HEK293 (cell line): ENCODE data around the gene NEURL4.

Experiments
- HOXC10 ChIP-seq: sonication (generic); formaldehyde crosslinking; IDR thresholded peaks from 2 replicates; pipeline ENCODE4 v1.8.1; 2023; ENCODE audit warnings: mild to moderate bottlenecking, missing genetic modification reagents
- KLF16 ChIP-seq: fragments of 450-650 bp; formaldehyde crosslinking; IDR thresholded peaks from 2 replicates; pipeline ENCODE4 v1.5.1; 2017; ENCODE audit warnings: missing biosample characterization, missing genetic modification characterization
- MEIS1 ChIP-seq: sonication (generic); formaldehyde crosslinking; IDR thresholded peaks from 2 replicates; pipeline ENCODE4 v1.8.1; 2022; ENCODE audit warnings: missing genetic modification reagents, mild to moderate bottlenecking, borderline replicate concordance
- SALL2 ChIP-seq: fragments of 450-650 bp; formaldehyde crosslinking; IDR thresholded peaks from 2 replicates; pipeline ENCODE4 v1.5.0; 2017; ENCODE audit warnings: missing biosample characterization, mild to moderate bottlenecking, missing genetic modification characterization, borderline replicate concordance
- SP3 ChIP-seq: fragments of 450-650 bp; formaldehyde crosslinking; IDR thresholded peaks from 2 replicates; pipeline ENCODE4 v1.5.1; 2016; ENCODE audit warnings: missing biosample characterization, missing genetic modification characterization
- TRIM28 ChIP-seq: IDR thresholded peaks from 2 replicates; pipeline ENCODE4 v1.6.1; 2011; ENCODE audit warnings: low read length, control low read depth, borderline replicate concordance
- ZBTB17 ChIP-seq: fragments of 450-650 bp; formaldehyde crosslinking; IDR thresholded peaks from 2 replicates; pipeline ENCODE4 v1.5.1; 2016; ENCODE audit warnings: missing biosample characterization, missing genetic modification characterization
- ZBTB7A ChIP-seq: fragments of 450-650 bp; formaldehyde crosslinking; IDR thresholded peaks from 2 replicates; pipeline ENCODE4 v1.5.1; 2016; ENCODE audit warnings: low read depth, missing biosample characterization, missing genetic modification characterization
- ZEB2 ChIP-seq: fragments of 450-650 bp; formaldehyde crosslinking; IDR thresholded peaks from 2 replicates; pipeline ENCODE4 v1.5.1; 2016; ENCODE audit warnings: missing biosample characterization, missing genetic modification characterization
- ZFP3 ChIP-seq: fragments of 450-650 bp; formaldehyde crosslinking; IDR thresholded peaks from 2 replicates; pipeline ENCODE4 v1.5.1; 2016; ENCODE audit warnings: low read depth, missing biosample characterization, missing genetic modification characterization
- ZFP37 ChIP-seq: fragments of 450-650 bp; formaldehyde crosslinking; IDR thresholded peaks from 2 replicates; pipeline ENCODE4 v1.5.1; 2016; ENCODE audit warnings: missing biosample characterization, missing genetic modification characterization
- ZNF157 ChIP-seq: fragments of 450-650 bp; formaldehyde crosslinking; IDR thresholded peaks from 2 replicates; pipeline ENCODE4 v1.5.1; 2016; ENCODE audit warnings: missing biosample characterization, missing genetic modification characterization
- ZNF211 ChIP-seq: fragments of 450-650 bp; formaldehyde crosslinking; IDR thresholded peaks from 2 replicates; pipeline ENCODE4 v1.5.1; 2016; ENCODE audit warnings: low read depth, missing biosample characterization, missing genetic modification characterization
- ZNF37A ChIP-seq: fragments of 450-650 bp; IDR thresholded peaks from 2 replicates; pipeline ENCODE4 v1.5.1; 2018; ENCODE audit warnings: missing biosample characterization, missing genetic modification characterization
- ZNF558 ChIP-seq: fragments of 450-650 bp; formaldehyde crosslinking; IDR thresholded peaks from 2 replicates; pipeline ENCODE4 v1.5.1; 2016; ENCODE audit warnings: missing biosample characterization, missing genetic modification characterization
- ZNF561 ChIP-seq: fragments of 450-650 bp; IDR thresholded peaks from 2 replicates; pipeline ENCODE4 v1.5.1; 2018; ENCODE audit warnings: missing biosample characterization, missing genetic modification characterization, borderline replicate concordance
- ZNF610 ChIP-seq: fragments of 450-650 bp; formaldehyde crosslinking; IDR thresholded peaks from 2 replicates; pipeline ENCODE4 v1.5.1; 2016; ENCODE audit warnings: missing biosample characterization, missing genetic modification characterization, borderline replicate concordance
- ZNF654 ChIP-seq: fragments of 450-650 bp; formaldehyde crosslinking; IDR thresholded peaks from 2 replicates; pipeline ENCODE4 v1.5.1; 2016; ENCODE audit warnings: low read depth, missing biosample characterization, missing genetic modification characterization
- ZSCAN23 ChIP-seq: fragments of 450-650 bp; formaldehyde crosslinking; IDR thresholded peaks from 2 replicates; pipeline ENCODE4 v1.5.1; 2016; ENCODE audit warnings: missing biosample characterization, missing genetic modification characterization
- TF ChIP-seq, protein P1 (sequence below): fragments of 450-650 bp; formaldehyde crosslinking; conservative IDR thresholded peaks from 2 replicates; pipeline ENCODE4 v1.5.1; 2016; ENCODE audit warnings: low read depth, missing biosample characterization, missing genetic modification characterization
- TF ChIP-seq, protein P2 (sequence below): fragments of 450-650 bp; formaldehyde crosslinking; IDR thresholded peaks from 2 replicates; pipeline ENCODE4 v1.5.1; 2016; ENCODE audit warnings: missing biosample characterization, missing genetic modification characterization
- TF ChIP-seq, protein P3 (sequence below): fragments of 450-650 bp; formaldehyde crosslinking; optimal IDR thresholded peaks from 2 replicates; pipeline ENCODE3; 2016; ENCODE audit warnings: missing biosample characterization, mild to moderate bottlenecking, missing genetic modification characterization
- TF ChIP-seq, protein P4 (sequence below): fragments of 450-650 bp; formaldehyde crosslinking; IDR thresholded peaks from 2 replicates; pipeline ENCODE4 v1.5.1; 2016; ENCODE audit warnings: missing biosample characterization, missing genetic modification characterization
- TF ChIP-seq, protein P5 (sequence below): fragments of 450-650 bp; formaldehyde crosslinking; IDR thresholded peaks from 2 replicates; pipeline ENCODE4 v1.5.1; 2016; ENCODE audit warnings: missing biosample characterization, missing genetic modification characterization

NEURL4 gene

DNA sequence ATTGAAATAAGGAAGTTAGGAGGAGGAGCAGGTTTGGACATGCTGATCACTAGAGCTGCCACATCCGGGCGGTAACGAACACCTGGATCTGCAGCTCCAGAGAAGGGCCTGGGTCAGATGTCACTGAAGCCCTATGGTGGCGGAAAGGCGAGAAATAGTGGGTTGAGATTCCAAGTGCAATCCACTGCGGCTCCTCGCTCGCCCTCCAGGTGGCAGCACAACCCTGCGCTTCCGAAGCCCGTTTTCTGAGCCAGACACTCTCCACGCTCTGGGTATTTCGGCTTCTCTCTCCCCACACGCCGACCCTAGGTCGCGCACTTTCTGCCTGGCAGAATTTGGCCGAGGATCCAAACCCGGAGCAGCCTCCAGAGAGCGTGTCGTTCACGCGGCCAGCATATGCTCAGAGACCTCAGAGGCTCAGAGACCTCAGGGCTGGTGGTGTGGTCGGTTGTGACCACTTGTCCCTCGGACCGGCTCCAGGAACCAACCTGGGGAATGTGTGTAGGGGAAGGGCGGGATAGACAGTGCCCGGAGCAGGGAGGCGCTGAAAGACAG is 48.5 kb downstream of the NEURL4 start (continued):
- TF ChIP-seq, protein P1, sequence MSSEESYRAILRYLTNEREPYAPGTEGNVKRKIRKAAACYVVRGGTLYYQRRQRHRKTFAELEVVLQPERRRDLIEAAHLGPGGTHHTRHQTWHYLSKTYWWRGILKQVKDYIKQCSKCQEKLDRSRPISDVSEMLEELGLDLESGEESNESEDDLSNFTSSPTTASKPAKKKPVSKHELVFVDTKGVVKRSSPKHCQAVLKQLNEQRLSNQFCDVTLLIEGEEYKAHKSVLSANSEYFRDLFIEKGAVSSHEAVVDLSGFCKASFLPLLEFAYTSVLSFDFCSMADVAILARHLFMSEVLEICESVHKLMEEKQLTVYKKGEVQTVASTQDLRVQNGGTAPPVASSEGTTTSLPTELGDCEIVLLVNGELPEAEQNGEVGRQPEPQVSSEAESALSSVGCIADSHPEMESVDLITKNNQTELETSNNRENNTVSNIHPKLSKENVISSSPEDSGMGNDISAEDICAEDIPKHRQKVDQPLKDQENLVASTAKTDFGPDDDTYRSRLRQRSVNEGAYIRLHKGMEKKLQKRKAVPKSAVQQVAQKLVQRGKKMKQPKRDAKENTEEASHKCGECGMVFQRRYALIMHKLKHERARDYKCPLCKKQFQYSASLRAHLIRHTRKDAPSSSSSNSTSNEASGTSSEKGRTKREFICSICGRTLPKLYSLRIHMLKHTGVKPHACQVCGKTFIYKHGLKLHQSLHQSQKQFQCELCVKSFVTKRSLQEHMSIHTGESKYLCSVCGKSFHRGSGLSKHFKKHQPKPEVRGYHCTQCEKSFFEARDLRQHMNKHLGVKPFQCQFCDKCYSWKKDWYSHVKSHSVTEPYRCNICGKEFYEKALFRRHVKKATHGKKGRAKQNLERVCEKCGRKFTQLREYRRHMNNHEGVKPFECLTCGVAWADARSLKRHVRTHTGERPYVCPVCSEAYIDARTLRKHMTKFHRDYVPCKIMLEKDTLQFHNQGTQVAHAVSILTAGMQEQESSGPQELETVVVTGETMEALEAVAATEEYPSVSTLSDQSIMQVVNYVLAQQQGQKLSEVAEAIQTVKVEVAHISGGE (tag by site-specific recombination) = no peak
- TF ChIP-seq, protein P2, sequence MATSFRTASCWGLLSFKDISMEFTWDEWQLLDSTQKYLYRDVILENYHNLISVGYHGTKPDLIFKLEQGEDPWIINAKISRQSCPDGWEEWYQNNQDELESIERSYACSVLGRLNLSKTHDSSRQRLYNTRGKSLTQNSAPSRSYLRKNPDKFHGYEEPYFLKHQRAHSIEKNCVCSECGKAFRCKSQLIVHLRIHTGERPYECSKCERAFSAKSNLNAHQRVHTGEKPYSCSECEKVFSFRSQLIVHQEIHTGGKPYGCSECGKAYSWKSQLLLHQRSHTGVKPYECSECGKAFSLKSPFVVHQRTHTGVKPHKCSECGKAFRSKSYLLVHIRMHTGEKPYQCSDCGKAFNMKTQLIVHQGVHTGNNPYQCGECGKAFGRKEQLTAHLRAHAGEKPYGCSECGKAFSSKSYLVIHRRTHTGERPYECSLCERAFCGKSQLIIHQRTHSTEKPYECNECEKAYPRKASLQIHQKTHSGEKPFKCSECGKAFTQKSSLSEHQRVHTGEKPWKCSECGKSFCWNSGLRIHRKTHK (tag by site-specific recombination) = no peak
- no peak for TF ChIP-seq ZNF211 (tag by site-specific recombination)
- peak; percentile 83; the same call in 1 of the 2 replicates for TF ChIP-seq TRIM28
- TF ChIP-seq ZSCAN23 (tag by site-specific recombination) = no peak
- peak; percentile 90 for TF ChIP-seq ZBTB17
- 0 out of 2 replicates have a peak, but pooled peaks have one; percentile 41 for TF ChIP-seq ZNF561
- no peak for TF ChIP-seq MEIS1 (CRISPR knock-in tag)
- 0 out of 2 replicates have a peak, but pooled peaks have one; percentile 15 for TF ChIP-seq ZNF610 (tag by site-specific recombination)
- TF ChIP-seq KLF16 = no peak
- peak; percentile 83 for TF ChIP-seq ZNF654 (tag by site-specific recombination)
- TF ChIP-seq, protein P3, sequence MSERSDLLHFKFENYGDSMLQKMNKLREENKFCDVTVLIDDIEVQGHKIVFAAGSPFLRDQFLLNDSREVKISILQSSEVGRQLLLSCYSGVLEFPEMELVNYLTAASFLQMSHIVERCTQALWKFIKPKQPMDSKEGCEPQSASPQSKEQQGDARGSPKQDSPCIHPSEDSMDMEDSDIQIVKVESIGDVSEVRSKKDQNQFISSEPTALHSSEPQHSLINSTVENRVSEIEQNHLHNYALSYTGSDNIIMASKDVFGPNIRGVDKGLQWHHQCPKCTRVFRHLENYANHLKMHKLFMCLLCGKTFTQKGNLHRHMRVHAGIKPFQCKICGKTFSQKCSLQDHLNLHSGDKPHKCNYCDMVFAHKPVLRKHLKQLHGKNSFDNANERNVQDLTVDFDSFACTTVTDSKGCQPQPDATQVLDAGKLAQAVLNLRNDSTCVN (tag by site-specific recombination) = peak; percentile 46
- TF ChIP-seq SP3 (tag by site-specific recombination) = peak; percentile 8; the same call in 1 of the 2 replicates
- 0 out of 2 replicates have a peak, but pooled peaks have one; percentile 46 for TF ChIP-seq ZFP37 (tag by site-specific recombination)
- TF ChIP-seq, protein P4, sequence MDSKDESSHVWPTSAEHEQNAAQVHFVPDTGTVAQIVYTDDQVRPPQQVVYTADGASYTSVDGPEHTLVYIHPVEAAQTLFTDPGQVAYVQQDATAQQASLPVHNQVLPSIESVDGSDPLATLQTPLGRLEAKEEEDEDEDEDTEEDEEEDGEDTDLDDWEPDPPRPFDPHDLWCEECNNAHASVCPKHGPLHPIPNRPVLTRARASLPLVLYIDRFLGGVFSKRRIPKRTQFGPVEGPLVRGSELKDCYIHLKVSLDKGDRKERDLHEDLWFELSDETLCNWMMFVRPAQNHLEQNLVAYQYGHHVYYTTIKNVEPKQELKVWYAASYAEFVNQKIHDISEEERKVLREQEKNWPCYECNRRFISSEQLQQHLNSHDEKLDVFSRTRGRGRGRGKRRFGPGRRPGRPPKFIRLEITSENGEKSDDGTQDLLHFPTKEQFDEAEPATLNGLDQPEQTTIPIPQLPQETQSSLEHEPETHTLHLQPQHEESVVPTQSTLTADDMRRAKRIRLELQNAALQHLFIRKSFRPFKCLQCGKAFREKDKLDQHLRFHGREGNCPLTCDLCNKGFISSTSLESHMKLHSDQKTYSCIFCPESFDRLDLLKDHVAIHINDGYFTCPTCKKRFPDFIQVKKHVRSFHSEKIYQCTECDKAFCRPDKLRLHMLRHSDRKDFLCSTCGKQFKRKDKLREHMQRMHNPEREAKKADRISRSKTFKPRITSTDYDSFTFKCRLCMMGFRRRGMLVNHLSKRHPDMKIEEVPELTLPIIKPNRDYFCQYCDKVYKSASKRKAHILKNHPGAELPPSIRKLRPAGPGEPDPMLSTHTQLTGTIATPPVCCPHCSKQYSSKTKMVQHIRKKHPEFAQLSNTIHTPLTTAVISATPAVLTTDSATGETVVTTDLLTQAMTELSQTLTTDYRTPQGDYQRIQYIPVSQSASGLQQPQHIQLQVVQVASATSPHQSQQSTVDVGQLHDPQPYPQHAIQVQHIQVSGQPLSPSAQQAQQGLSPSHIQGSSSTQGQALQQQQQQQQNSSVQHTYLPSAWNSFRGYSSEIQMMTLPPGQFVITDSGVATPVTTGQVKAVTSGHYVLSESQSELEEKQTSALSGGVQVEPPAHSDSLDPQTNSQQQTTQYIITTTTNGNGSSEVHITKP (tag by site-specific recombination) = peak; percentile 86
- TF ChIP-seq ZFP3 (tag by site-specific recombination) = no peak
- no peak for TF ChIP-seq SALL2 (tag by site-specific recombination)
- TF ChIP-seq HOXC10 (CRISPR knock-in tag) = peak; percentile 9; the same call in 1 of the 2 replicates
- peak; percentile 74 for TF ChIP-seq ZEB2 (tag by site-specific recombination)
- TF ChIP-seq ZNF558 (tag by site-specific recombination) = peak; percentile 31; the same call in 1 of the 2 replicates
- TF ChIP-seq ZNF157 (tag by site-specific recombination) = no peak
- TF ChIP-seq ZNF37A (tag by site-specific recombination) = no peak
- TF ChIP-seq ZBTB7A (tag by site-specific recombination) = 0 out of 2 replicates have a peak, but pooled peaks have one; percentile 17
- TF ChIP-seq, protein P5, sequence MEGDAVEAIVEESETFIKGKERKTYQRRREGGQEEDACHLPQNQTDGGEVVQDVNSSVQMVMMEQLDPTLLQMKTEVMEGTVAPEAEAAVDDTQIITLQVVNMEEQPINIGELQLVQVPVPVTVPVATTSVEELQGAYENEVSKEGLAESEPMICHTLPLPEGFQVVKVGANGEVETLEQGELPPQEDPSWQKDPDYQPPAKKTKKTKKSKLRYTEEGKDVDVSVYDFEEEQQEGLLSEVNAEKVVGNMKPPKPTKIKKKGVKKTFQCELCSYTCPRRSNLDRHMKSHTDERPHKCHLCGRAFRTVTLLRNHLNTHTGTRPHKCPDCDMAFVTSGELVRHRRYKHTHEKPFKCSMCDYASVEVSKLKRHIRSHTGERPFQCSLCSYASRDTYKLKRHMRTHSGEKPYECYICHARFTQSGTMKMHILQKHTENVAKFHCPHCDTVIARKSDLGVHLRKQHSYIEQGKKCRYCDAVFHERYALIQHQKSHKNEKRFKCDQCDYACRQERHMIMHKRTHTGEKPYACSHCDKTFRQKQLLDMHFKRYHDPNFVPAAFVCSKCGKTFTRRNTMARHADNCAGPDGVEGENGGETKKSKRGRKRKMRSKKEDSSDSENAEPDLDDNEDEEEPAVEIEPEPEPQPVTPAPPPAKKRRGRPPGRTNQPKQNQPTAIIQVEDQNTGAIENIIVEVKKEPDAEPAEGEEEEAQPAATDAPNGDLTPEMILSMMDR = peak; percentile 99
